ENCODE results near the gene SAA4. TPM values are rescaled to one million over a fixed set of nuclear protein-coding genes. Genes with fewer than 3 reads are reported as not detected.
"Not testable (repeated sequence)": the region's sequence is repeated elsewhere in the genome, so short reads cannot be mapped to it uniquely, and the experiment has no call there.

SAA4 gene
- total RNA-seq, 1 donor from 2014 or later = not detected

DNA sequence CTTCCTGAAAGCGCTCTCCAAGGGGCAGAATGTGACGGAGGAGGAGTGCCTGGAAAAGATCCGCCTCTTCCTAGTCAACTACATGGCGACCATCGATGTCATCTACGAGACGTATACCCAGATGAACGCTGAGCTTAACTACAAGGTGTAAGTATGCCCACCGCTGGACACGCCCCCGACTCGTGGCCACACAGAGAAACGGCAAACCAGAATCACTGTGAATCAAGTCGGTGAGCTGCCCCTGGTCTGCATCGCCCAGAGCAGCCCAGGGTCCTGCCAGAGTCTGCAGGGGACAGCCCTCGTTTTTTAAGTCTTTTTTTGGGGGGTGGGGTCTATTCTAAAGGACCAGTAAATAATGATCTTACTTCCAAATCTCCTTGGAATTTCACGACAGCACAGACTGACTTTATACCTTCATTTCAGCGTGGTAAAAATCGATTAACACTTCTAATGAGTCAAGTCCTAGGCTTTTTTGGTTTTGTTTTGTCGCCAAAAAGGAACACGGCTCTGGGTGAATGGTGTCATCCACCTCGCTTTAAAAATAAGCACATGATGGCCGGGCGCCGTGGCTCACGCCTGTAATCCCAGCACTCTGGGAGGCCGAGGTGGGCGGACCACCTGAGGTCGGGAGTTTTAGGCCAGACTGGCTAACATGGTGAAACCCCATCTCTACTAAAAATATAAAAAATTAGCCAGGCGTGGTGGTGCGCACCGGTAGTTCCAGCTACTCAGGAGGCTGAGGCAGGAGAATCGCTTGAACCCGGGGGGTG, 46.9 kb downstream of the SAA4 start:
- DNase-seq = not testable (repeated sequence)

DNA sequence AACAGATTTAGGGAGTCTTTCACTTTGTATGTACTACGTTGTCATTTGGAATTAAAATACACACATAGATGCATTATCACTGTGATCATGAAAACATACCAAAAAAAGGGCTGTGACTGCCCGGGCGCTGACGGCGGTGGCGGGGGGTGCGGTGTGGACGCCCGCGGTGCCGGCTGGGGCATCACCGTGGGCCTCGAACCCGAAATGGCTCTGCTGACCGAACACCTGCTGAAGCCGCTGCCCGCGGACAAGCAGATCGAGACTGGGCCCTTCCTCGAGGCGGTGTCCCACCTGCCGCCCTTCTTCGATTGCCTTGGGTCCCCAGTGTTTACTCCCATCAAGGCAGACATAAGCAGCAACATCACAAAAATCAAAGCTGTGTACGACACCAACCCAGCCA, 47.8 kb downstream of the SAA4 start:
- DNase-seq = no peak

Small RNA genes lying within 50 kb of the gene (small RNA-seq; reads per million reads assigned to genes)
- gene RNA5SP333 (not detected), gene RNA5SP334 (not detected)

Other genes starting within 250 kb of the SAA4 start
- gene SERGEF, start 223.8 kb downstream of the SAA4 start, total RNA-seq = 45.5 TPM
- gene TPH1, start 190.5 kb downstream of the SAA4 start, total RNA-seq = 0.47 TPM
- 31.4 TPM for gene SAAL1, start 130.7 kb downstream of the SAA4 start, total RNA-seq
- not detected for gene MRGPRX3, start 104.2 kb downstream of the SAA4 start, total RNA-seq
- not detected for gene MRGPRX4, start 64.0 kb downstream of the SAA4 start, total RNA-seq
- gene SAA2, start 11.9 kb upstream of the SAA4 start, total RNA-seq = 0.31 TPM
- gene SAA1, start 29.5 kb upstream of the SAA4 start, total RNA-seq = not detected
- 126 TPM for gene HPS5, start 85.3 kb upstream of the SAA4 start, total RNA-seq
- gene GTF2H1, start 85.8 kb upstream of the SAA4 start, total RNA-seq = 84.2 TPM
- 119 TPM for gene LDHA, start 157.8 kb upstream of the SAA4 start, total RNA-seq
- gene LDHC, start 175.5 kb upstream of the SAA4 start, total RNA-seq = not detected
- gene LDHAL6A, start 219.1 kb upstream of the SAA4 start, total RNA-seq = 0.62 TPM

Measured in occipital lobe (tissue), 3 donors.